C4-2B (cell line): ENCODE results near the gene C3orf70.

Experiments
- ZFX ChIP-seq: fragments of 450-650 bp; IDR thresholded peaks from 2 replicates; pipeline ENCODE4 v1.6.1; 2017
- TF ChIP-seq, protein P1 (sequence below): fragments of 450-650 bp; conservative IDR thresholded peaks from 2 replicates; pipeline ENCODE4 v1.5.1; 2017; ENCODE audit warnings: mild to moderate bottlenecking

DNA sequence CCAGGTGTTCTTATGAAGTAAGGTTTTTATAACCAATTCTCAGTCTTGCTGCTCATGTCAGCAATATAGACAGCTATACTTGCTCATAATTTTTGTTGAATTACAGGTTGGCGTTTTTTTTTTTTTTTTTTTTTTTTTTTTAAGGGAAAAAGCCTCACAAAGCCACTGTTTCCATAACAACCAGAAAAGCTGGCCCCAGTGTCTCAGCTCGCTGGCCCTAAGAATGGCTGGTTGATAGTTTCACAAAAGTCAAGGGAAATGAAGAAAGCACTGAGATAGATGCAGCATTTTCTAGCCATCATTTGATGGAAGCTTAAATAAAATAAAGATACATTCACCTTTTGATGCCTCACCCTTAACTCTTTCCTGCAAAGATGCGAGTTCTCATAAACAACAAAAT is 121.9 kb downstream of the C3orf70 start:
- TF ChIP-seq, protein P1, sequence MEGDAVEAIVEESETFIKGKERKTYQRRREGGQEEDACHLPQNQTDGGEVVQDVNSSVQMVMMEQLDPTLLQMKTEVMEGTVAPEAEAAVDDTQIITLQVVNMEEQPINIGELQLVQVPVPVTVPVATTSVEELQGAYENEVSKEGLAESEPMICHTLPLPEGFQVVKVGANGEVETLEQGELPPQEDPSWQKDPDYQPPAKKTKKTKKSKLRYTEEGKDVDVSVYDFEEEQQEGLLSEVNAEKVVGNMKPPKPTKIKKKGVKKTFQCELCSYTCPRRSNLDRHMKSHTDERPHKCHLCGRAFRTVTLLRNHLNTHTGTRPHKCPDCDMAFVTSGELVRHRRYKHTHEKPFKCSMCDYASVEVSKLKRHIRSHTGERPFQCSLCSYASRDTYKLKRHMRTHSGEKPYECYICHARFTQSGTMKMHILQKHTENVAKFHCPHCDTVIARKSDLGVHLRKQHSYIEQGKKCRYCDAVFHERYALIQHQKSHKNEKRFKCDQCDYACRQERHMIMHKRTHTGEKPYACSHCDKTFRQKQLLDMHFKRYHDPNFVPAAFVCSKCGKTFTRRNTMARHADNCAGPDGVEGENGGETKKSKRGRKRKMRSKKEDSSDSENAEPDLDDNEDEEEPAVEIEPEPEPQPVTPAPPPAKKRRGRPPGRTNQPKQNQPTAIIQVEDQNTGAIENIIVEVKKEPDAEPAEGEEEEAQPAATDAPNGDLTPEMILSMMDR = no peak
- no peak for TF ChIP-seq ZFX
